Measurements from ENCODE around the gene ZSWIM8.
"Not testable (repeated sequence)": the region's sequence is repeated elsewhere in the genome, so short reads cannot be mapped to it uniquely, and the experiment has no call there.

The ZSWIM8 gene

DNA sequence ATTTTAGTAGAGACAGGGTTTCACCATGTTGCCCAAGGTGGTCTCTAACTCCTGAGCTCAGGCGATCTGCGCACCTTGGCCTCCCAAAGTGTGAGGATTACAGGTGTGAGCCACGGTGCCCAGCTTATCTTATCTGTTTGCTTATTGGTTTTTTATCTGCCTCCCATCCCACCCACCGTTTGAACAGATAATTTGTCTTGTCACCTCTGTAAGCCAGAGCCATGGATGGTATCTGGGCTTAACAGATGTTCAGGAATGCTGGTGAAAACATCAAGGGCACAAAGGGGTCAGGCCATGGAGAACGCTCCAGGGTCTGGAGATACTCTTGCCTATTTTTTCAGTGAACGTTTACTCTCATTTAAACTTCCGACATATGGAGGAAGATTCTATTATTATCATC lies 38.0 kb downstream of the ZSWIM8 start:
- intact Hi-C loops (cut with DNase I; ENCODE audit: low total_unique reads), result no loop called here
- no peaks in the 10 kb centered on the region for H3K27me3 ChIP-seq
- no peak for DNase-seq
- peaks cover 68 to 87% (median 78%) of the 10 kb centered on the region in 3 donors for H3K36me3 ChIP-seq
- H3K4me1 ChIP-seq, result peaks cover 0 to 13% (median 6%) of the 10 kb centered on the region in 4 donors
- H3K27ac ChIP-seq, result no peak overlapping the region
- no peaks in the 10 kb centered on the region for H3K9me3 ChIP-seq
- TF ChIP-seq, protein P1, sequence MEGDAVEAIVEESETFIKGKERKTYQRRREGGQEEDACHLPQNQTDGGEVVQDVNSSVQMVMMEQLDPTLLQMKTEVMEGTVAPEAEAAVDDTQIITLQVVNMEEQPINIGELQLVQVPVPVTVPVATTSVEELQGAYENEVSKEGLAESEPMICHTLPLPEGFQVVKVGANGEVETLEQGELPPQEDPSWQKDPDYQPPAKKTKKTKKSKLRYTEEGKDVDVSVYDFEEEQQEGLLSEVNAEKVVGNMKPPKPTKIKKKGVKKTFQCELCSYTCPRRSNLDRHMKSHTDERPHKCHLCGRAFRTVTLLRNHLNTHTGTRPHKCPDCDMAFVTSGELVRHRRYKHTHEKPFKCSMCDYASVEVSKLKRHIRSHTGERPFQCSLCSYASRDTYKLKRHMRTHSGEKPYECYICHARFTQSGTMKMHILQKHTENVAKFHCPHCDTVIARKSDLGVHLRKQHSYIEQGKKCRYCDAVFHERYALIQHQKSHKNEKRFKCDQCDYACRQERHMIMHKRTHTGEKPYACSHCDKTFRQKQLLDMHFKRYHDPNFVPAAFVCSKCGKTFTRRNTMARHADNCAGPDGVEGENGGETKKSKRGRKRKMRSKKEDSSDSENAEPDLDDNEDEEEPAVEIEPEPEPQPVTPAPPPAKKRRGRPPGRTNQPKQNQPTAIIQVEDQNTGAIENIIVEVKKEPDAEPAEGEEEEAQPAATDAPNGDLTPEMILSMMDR (IDR thresholded peaks at IDR 0.05), result no peak
- no peak overlapping the region for H3K4me3 ChIP-seq

DNA sequence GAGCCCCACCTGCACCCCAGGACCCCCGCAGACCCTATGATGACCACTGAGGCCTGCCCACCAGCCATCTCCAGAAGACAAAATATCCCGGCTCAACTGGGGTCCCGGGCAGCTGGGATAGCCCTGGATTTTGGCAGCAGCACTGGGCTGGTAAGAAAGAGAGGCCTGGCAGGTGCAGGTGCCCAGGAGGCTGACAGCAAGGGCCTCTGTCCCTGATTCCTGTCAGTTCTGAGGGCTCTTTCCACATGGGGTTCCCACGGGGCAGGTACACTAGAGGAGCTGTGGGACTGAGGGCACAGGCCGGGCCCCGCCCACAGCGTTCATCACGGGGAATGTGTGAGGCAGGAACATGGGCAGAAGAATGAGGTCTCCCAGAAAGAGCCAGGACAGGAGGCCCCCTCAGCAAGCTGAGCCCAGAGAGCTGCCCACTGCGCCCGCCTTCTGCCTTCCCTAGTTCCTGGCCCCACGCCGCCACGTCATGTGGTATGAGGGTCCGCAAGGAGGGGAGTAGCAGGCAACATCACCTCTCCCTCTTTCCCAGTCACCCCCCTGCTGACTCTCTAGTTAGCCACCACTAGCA lies 38.8 kb downstream of the ZSWIM8 start:
- intact Hi-C loops (cut with DNase I; ENCODE audit: low total_unique reads), result no loop called here

DNA sequence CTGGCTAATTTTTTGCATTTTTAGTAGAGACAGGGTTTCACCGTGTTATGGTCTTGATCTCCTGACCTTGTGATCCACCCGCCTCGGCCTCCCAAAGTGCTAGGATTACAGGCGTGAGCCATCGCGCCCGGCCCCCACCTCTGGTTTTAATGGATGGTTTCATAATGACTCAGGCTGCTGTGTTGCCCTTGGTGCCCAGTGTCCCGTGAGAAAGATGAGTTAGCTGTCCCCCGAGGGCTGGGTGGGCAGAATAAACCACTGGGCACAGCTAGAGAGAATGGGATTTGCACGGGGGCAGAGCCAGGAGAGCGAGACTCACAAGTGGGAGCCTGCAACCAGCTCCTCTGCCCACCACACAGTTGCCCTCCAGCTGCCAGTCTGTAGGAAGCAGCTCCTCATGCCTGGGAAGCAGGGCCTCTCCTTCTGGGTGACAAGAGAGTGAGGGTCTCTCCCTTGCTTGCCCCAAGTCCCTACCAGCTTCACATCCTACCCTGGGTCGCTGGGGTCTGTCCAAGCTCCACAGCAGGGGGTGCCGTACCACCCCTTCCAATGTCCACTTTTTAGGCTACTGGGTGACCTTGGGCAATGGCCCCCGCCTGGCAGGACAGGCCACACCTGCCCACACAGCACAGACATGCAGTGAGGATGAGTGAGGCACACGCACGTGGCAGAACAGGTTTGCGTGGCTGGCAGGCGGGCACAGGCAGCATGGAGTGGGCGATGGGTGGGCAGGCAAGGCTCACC lies 42.1 kb downstream of the ZSWIM8 start:
- H3K27ac ChIP-seq, result no peak overlapping the region
- no peak for DNase-seq
- H3K27me3 ChIP-seq, result no peaks in the 10 kb centered on the region
- peaks cover 55 to 91% (median 68%) of the 10 kb centered on the region in 3 donors for H3K36me3 ChIP-seq
- no peaks in the 10 kb centered on the region for H3K9me3 ChIP-seq
- intact Hi-C loops (cut with DNase I; ENCODE audit: low total_unique reads), result no loop called here
- no peaks in the 10 kb centered on the region for H3K4me1 ChIP-seq
- TF ChIP-seq, protein P1 (IDR thresholded peaks at IDR 0.05), result no peak
- H3K4me3 ChIP-seq, result no peak overlapping the region

More for the DNA sequence above, 38.8 kb downstream of the ZSWIM8 start:
- Histone ChIP-seq H3K4me1 (peaks cover 0 to 9% (median 6%) of the 10 kb centered on the region in 4 donors), H3K27ac (no peak overlapping the region), H3K36me3 (peaks cover 66 to 84% (median 77%) of the 10 kb centered on the region in 3 donors), H3K27me3 (no peaks in the 10 kb centered on the region), H3K9me3 (no peaks in the 10 kb centered on the region), H3K4me3 (no peak overlapping the region)
- TF ChIP-seq, protein P1 (IDR thresholded peaks at IDR 0.05), result no peak
- DNase-seq, result no peak

DNA sequence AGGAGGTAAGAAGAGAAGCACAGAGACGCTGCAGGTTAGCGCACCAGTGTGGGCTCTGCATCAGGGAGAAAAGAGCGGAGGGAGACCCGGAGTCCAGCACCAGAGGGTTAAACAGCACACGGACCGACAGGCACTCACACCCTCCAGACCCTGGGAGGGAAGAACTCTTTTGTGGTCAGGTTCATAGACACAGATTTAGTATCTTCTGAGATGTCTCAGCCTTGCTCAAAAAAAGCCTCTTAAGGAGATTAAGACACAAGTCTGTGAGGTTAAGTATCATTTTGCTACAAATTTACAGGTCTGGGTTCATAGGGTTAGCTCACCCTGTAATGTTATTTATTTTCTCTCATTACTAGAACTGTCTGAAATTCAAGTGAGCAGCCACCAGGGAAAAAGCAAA lies 42.8 kb downstream of the ZSWIM8 start:
- TF ChIP-seq, protein P1 (IDR thresholded peaks at IDR 0.05), result no peak
- intact Hi-C loops (cut with DNase I; ENCODE audit: low total_unique reads), result no loop called here

DNA sequence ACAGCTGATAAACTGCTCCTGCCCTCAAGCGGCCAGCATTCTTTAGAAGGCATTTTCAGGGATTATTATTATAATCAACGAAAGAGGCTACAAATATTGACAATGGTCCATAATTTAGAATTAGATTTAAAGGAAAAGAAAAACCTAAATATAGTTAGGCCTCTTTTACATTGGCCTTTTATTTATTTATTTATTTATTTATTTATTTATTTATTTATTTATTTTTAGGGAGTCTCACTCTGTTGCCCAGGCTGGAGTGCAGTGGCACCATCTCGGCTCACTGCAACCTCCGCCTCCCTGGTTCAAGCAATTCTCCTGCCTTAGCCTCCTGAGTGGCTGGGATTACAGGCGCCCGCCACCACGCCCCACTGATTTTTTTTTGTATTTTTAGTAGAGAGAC lies 43.7 kb downstream of the ZSWIM8 start:
- intact Hi-C loops (cut with DNase I; ENCODE audit: low total_unique reads); H3K27ac ChIP-seq; H3K9me3 ChIP-seq; H3K4me1 ChIP-seq; H3K4me3 ChIP-seq; DNase-seq; H3K27me3 ChIP-seq: not testable (repeated sequence)
- H3K36me3 ChIP-seq, result peaks cover 40 to 78% (median 59%) of the 10 kb centered on the region in 3 donors

More for the DNA sequence above, 42.8 kb downstream of the ZSWIM8 start:
- Histone ChIP-seq H3K27me3 (no peaks in the 10 kb centered on the region), H3K9me3 (no peaks in the 10 kb centered on the region), H3K4me1 (no peaks in the 10 kb centered on the region), H3K27ac (no peak overlapping the region), H3K36me3 (peaks cover 49 to 86% (median 67%) of the 10 kb centered on the region in 3 donors), H3K4me3 (no peak overlapping the region)
- DNase-seq, result no peak

DNA sequence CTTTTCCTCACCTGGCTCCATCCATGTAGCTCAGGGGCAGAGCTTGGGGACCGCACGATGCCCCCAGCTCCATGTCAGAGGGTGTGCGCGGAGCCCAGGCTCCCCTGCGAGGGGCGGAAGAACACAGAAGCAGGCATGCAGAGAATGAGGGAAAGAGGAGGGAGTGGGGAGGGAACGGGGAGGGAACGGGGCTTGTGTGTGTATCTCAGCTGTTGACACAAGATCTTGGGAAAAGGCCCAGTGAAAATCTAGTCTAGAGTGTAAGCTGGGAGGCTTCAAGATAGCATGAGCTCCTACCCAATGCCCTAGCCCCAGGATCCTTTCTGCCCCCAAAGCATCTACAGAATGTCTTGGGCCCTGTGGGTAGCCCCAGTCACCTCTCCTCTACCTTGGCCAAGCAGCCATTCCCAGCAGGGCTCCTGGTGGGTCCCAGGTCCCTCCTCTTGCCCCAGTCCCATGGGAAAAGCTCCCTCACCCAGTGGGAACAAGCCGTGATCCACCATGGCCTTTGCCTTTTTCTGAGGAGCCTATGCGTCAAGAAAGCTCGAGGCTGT lies 51.1 kb downstream of the ZSWIM8 start:
- peaks cover 53 to 85% (median 83%) of the 10 kb centered on the region in 3 donors for H3K36me3 ChIP-seq
- no peaks in the 10 kb centered on the region for H3K9me3 ChIP-seq
- TF ChIP-seq, protein P1 (IDR thresholded peaks at IDR 0.05), result no peak
- H3K27me3 ChIP-seq, result no peaks in the 10 kb centered on the region
- peak overlapping the region in 1 of 2 donors; percentile 55 for H3K27ac ChIP-seq
- DNase-seq, result no peak
- intact Hi-C loops (cut with DNase I; ENCODE audit: low total_unique reads), result no loop called here
- peaks cover 0 to 7% (median 3%) of the 10 kb centered on the region in 4 donors for H3K4me1 ChIP-seq
- H3K4me3 ChIP-seq, result no peak overlapping the region

Measured in tibial artery (tissue), 4 donors.